ENCODE results near the gene ATXN7L2.

Gene ATXN7L2

DNA sequence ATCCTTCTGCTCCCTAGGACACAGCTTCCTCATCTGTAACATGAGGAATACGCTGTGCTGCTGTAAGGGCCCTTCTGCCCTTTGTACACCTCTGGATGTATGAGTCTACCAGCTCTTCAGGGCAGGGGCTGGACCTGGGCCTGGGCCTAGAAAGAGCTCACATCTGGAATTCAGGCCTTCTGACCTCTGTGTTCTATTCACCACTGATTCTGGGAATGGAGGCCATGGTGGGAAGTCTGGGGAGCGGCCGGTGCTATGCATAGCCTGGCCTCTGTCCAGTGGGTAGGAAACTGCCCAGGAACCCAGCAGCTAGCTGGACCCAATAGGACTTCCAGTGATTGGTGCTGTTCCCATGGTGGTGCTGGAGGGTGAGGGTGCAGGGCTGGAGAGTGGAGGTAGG, 45.0 kb downstream of the ATXN7L2 start:
- DNase-seq, result no peak

GRCh38 chr1:109529881-109530456, 46.3 kb downstream of the ATXN7L2 start:
- DNase-seq, result peak; percentile 87

- DNase-seq, result peak; percentile 95
Observed at GRCh38 chr1:109530457-109531087, 46.9 kb downstream of the ATXN7L2 start.

DNA sequence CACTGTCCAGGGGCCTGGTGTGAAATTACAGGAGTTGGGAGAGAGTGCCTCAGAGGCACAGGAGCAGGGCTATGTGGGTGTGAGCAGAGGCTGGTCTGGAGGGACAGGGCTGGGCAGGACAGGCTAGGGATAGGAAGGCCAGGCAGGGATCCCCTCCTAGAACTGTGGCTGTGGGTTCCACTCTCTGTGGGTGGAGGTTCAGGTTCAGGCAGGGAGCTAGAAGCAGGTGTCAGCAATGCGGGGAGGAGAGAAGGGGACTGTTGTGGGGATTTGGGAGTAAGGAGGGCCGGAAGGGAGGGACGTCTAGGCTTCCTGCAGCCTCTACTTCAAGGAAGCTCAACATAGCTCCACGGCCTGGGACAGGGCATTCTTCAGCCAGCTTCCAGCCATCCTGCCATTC, 47.7 kb downstream of the ATXN7L2 start:
- no peak for DNase-seq

DNA sequence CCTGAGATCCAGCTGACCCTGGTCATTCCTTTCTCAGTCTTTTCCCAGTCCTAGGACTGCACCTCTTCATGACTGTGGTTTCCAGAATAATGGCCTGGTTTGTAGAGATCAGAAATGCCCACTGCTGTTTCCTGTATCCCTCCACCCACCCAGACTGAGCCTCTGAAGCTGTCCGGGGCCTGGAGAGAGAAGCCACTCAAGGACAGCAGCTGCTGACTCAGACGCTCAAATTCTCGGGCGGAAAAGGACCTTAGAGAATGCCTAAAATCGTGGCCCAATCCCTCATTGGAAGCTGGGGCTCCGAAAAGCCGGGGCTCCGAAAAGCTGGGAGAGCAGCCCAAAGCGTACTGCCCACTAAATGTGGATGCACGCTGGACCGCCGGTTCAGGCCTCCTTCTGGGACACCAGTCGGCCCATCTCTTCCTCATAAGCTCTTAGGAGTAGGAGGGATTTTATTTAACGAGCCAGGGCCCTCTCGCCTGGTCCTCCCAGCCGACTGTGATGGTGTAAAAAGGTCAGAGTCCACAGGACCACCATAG, 48.2 kb downstream of the ATXN7L2 start:
- no peak for DNase-seq

GRCh38 chr1:109532365-109533136, 48.8 kb downstream of the ATXN7L2 start:
- peak; percentile 69 for DNase-seq

- no peak for DNase-seq
Observed at GRCh38 chr1:109534307-109534858, 50.7 kb downstream of the ATXN7L2 start.

DNA sequence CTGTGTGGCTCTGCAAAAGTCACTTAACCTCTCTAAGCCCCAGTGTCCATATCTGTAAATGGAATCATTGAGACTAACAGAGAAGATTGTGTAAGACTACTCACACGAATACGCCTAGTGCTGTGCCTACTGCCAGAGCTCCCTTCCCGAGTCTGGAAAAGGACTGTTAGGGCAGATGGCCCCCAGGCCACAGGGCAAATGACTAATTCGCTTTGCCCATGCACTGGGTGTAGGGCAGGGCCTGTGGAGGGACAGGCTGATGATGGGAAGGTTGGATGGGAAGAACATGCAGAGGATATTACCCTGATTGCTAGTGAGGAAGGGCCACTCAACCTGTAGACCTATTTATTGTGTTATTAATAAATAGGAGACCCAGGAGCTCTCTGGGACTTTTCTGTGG, 51.8 kb downstream of the ATXN7L2 start:
- DNase-seq, result no peak

GRCh38 chr1:109535971-109536491, 52.3 kb downstream of the ATXN7L2 start:
- DNase-seq, result no peak

DNA sequence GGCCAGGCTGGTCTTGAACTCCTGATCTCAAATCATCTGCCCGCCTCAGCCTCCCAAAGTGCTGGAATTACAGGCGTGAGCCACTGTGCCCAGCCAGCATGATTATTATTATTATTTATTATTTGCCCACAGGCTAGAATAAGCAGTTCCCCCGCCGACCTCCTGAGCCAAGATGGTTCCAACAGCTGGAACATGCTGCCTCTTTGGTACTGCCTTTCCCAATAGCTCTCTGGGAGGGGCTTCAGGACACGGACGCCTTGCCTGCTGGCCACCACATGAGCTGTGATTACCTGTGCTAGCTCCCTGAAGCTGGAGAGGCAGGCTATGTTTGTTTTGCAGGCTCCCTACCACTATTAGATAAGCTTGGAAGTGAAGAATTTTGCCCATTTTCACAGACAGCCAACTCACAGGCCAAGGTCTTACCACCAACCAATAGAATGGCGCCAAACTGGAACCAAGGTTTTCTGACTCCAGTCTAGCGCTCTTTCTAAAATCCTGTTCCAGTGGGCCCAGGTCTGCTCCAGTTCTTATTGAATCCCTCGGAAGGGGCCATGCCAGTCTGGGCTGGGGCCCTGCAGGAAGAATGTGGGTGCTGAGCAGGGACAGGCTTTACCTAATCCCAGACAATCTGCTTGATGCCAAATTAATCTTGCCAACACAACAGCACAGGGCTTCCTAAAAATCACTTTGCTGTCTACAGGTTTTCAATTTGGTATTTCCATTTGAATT, 53.9 kb downstream of the ATXN7L2 start:
- DNase-seq, result no peak

DNA sequence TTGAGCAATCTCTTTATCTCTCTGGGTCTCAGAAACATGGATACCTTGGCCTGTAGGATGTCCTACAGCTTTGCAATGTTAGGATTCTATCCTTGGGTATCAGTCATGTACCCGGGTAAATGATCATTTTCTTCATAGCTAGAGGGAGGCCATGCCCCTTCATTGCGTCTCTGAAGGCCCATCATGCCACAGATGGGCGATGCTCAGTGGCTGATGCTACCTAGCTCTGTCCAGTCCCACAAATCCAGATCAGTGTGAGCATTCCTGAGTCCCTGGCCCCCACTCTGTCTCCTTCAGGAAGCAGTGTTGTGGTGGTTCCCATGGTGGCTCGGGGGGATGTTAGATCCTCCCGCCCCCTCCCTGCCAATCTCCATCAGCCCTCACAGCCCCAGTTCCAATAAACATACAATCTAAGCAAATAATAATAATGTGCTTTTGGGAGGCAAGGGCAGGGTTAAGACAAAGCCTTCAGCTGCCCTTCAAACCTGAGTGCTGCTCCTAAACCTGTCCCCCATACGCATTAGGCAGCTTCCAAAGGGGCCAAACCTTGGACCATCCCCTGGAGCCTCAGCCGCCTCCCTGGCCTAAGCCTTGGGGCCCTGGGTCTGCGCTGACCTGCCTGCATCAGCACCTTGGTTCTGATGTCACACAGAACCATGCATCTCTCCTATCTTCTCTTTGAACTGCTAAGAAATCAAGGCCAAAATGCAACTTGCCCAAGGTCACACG, 55.3 kb downstream of the ATXN7L2 start:
- no peak for DNase-seq

DNA sequence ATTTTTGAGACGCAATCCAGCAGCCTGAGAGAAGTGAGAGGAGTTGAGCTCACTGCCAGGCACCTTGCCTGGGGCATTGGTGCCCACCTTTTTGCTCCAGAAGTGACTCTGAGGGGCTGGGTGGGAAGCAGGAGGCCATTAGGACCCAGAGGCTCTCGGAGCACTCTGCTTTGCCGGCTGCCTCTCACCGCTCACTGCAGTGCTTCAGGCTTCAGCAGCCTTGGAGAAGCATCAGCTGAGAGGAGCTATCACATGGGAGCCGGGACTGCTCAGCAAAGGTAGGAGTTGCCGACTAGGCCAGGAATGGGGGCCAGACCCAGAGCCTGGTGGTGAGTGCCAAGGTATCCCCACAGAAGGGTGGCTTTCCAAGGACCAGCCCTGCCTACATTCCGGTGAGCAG, 56.0 kb downstream of the ATXN7L2 start, which contains the start of gene GPR61:
GPR61 (plus strand) TSS at position 197 of the 400 bp plus-strand sequence. CDS start 3,151 bp downstream, outside the sequence.
- no peak for DNase-seq

GRCh38 chr1:109541102-109541501, 57.4 kb downstream of the ATXN7L2 start:
- no peak for DNase-seq
